HepG2 (cell line): ENCODE measurements around the gene EPHB4. TPM values are rescaled to one million over a fixed set of nuclear protein-coding genes. Genes with fewer than 3 reads are reported as not detected.

ENCODE experiments used
- ATAC-seq: fragments of 200-7000 bp; cut with Tn5 transposase; 3 replicates; pipeline ENCODE4 v1.9.1; 2020; ENCODE audit warnings: mild to moderate bottlenecking, moderate library complexity
- BruUV-seq: library from RNA; stranded (reverse); fragments of 400-500 nt; replicated peaks from 2 replicates; lab custom pipeline; 2021; lab: Mats Ljungman, UMichigan
- CTCF ChIA-PET: fragments of 300-600 bp; formaldehyde crosslinking; extraction: SDS; loops from one replicate; lab custom pipeline; 2021; ENCODE audit warnings: low total read pairs, inconsistent platforms, low intra/inter-chr PET ratio; lab: Yijun Ruan, JAX
- POLR2A ChIA-PET: fragments of 350-600 bp; sonication (Branson Sonifier 250); formaldehyde crosslinking; loops from one replicate; lab custom pipeline; 2020; ENCODE audit warnings: antibody characterized with exemption, inconsistent platforms; lab: Yijun Ruan, JAX
- DNase-seq: peaks from one replicate; pipeline ENCODE4 v3.0.0-alpha.2; 2015; ENCODE audit warnings: low spot score
- FAIRE-seq: peaks from 3 replicates; lab custom pipeline; 2011; peaks lifted over from hg19 to GRCh38; lab: Jason Lieb, UNC
- H2AFZ ChIP-seq: one replicate; pipeline ENCODE4 v1.6.1; 2011; ENCODE audit warnings: low read length, inconsistent platforms
- H3K27ac ChIP-seq: fragments of 300-600 bp; 3 replicates; pipeline ENCODE4 v1.8.0; 2011; ENCODE audit warnings: mixed run types, mild to moderate bottlenecking, mixed read lengths, low read length, inconsistent platforms; ENCODE audit not compliant: insufficient read depth; ENCODE audit errors: extremely low read length
- H3K27me3 ChIP-seq, 2 experiments: fragments of 200-600 bp in 1 of 2; 2 replicates in 1 of 2; 3 replicates in 1 of 2; pipeline versions ENCODE4 v1.6.0 to v1.8.0; 2011; ENCODE audit warnings: low read length in 2 of 2, mild to moderate bottlenecking in 2 of 2, moderate library complexity in 2 of 2, inconsistent platforms in 1 of 2; ENCODE audit not compliant: insufficient read depth in 2 of 2, control insufficient read depth in 1 of 2
- H3K36me3 ChIP-seq, 2 experiments: fragments of 200-600 bp in 1 of 2; replicated peaks in 1 of 2; 2 replicates in 1 of 2; 3 replicates in 1 of 2; pipeline versions ENCODE4 v1.5.1 to v1.8.0; 2011; ENCODE audit warnings: low read length in 2 of 2, inconsistent platforms in 1 of 2; ENCODE audit not compliant: insufficient read depth in 2 of 2, control insufficient read depth in 1 of 2
- H3K4me1 ChIP-seq: 2 replicates; pipeline ENCODE4 v1.5.1; 2012; ENCODE audit warnings: low read length, inconsistent platforms; ENCODE audit not compliant: insufficient read depth
- H3K4me2 ChIP-seq: 2 replicates; pipeline ENCODE4 v1.6.0; 2011; ENCODE audit warnings: low read depth, low read length, inconsistent platforms
- H3K4me3 ChIP-seq, 3 experiments: fragments of 200-600 bp in 1 of 3; sonication (generic), shearing (Covaris generic) in 1 of 3; replicated peaks in 1 of 3; 2 replicates each; pipeline ENCODE4 v1.5.1; 2011 to 2016; ENCODE audit warnings: low read length in 3 of 3, inconsistent platforms in 2 of 3, low read depth in 2 of 3, mild to moderate bottlenecking in 2 of 3, control low read depth in 1 of 3, mixed read lengths in 1 of 3; ENCODE audit not compliant: insufficient read depth in 1 of 3
- H3K79me2 ChIP-seq: one replicate; pipeline ENCODE4 v1.6.1; 2011; ENCODE audit warnings: low read length, inconsistent platforms; ENCODE audit not compliant: insufficient read depth
- H3K9ac ChIP-seq: 2 replicates; pipeline ENCODE4 v1.6.0; 2011; ENCODE audit warnings: mild to moderate bottlenecking, low read depth, low read length, inconsistent platforms; ENCODE audit not compliant: insufficient read depth
- H3K9me3 ChIP-seq: 2 replicates; pipeline ENCODE4 v1.5.1; 2012; ENCODE audit warnings: mild to moderate bottlenecking, low read length
- H4K20me1 ChIP-seq: 2 replicates; pipeline ENCODE4 v1.6.0; 2011; ENCODE audit warnings: inconsistent platforms, mild to moderate bottlenecking, low read length, moderate library complexity; ENCODE audit not compliant: insufficient read depth
- ARID4A ChIP-seq: sonication (generic); formaldehyde crosslinking; IDR thresholded peaks from 2 replicates; pipeline ENCODE4 v1.5.0; 2020; ENCODE audit warnings: mild to moderate bottlenecking, missing genetic modification reagents, borderline replicate concordance
- BATF2 ChIP-seq: sonication (generic); formaldehyde crosslinking; IDR thresholded peaks from 2 replicates; pipeline ENCODE4 v1.8.0; 2022; ENCODE audit warnings: mild to moderate bottlenecking, missing genetic modification reagents, moderate library complexity
- CAMTA2 ChIP-seq: sonication (generic); formaldehyde crosslinking; IDR thresholded peaks from 2 replicates; pipeline ENCODE4 v1.4.0; 2020; ENCODE audit warnings: mild to moderate bottlenecking, missing genetic modification reagents, borderline replicate concordance
- PHB2 ChIP-seq: fragments of 450-650 bp; IDR thresholded peaks from 2 replicates; pipeline ENCODE4 v1.6.1; 2018; ENCODE audit not compliant: partially characterized antibody
- SOX6 ChIP-seq, 2 experiments: fragments of 450-650 bp in 1 of 2; sonication (generic) in 1 of 2; formaldehyde crosslinking in 1 of 2; IDR thresholded peaks; 2 replicates each; pipeline versions ENCODE4 v1.4.0 to v1.6.1; 2017 to 2020; ENCODE audit warnings: antibody characterized with exemption in 1 of 2, mild to moderate bottlenecking in 1 of 2, missing genetic modification reagents in 1 of 2
- STAT5B ChIP-seq: sonication (generic); formaldehyde crosslinking; IDR thresholded peaks from 2 replicates; pipeline ENCODE4 v1.4.0; 2020; ENCODE audit warnings: missing genetic modification reagents
- XRCC5 ChIP-seq: fragments of 200-400 bp; formaldehyde crosslinking; optimal IDR thresholded peaks from 2 replicates; pipeline ENCODE3; 2017; ENCODE audit warnings: mild to moderate bottlenecking, low read length
- ZKSCAN1 ChIP-seq: fragments of 150-350 bp; IDR thresholded peaks from 2 replicates; pipeline ENCODE4 v1.6.1; 2014; ENCODE audit warnings: low read length
- ZMAT3 ChIP-seq: sonication (generic); formaldehyde crosslinking; conservative IDR thresholded peaks from 2 replicates; pipeline ENCODE4 v1.7.0; 2021; ENCODE audit warnings: missing genetic modification reagents
- ZMAT5 ChIP-seq: sonication (generic); formaldehyde crosslinking; IDR thresholded peaks from 2 replicates; pipeline ENCODE4 v1.5.0; 2020; ENCODE audit warnings: mild to moderate bottlenecking, low read depth, missing genetic modification reagents, borderline replicate concordance
- ZNF12 ChIP-seq: sonication (generic); formaldehyde crosslinking; IDR thresholded peaks from 2 replicates; pipeline ENCODE4 v1.5.0; 2020; ENCODE audit warnings: missing genetic modification reagents
- ZNF264 ChIP-seq: sonication (generic); formaldehyde crosslinking; IDR thresholded peaks from 2 replicates; pipeline ENCODE4 v1.4.0; 2020; ENCODE audit warnings: missing genetic modification reagents
- ZNF362 ChIP-seq: sonication (generic); formaldehyde crosslinking; IDR thresholded peaks from 2 replicates; pipeline ENCODE4 v1.4.0; 2020; ENCODE audit warnings: missing genetic modification reagents, mild to moderate bottlenecking, borderline replicate concordance
- ZNF503 ChIP-seq: sonication (generic); formaldehyde crosslinking; IDR thresholded peaks from 2 replicates; pipeline ENCODE4 v1.4.0; 2020; ENCODE audit warnings: missing genetic modification reagents
- ZNF747 ChIP-seq: sonication (generic); formaldehyde crosslinking; IDR thresholded peaks from 2 replicates; pipeline ENCODE4 v1.8.1; 2023; ENCODE audit warnings: missing genetic modification reagents, mild to moderate bottlenecking, borderline replicate concordance
- WGBS: methylation state at CpG from one replicate; pipeline ENCODE4 v1.1.6; 2017; ENCODE audit warnings: low lambda C conversion rate; 5-methylcytosine and 5-hydroxymethylcytosine counted together
- in situ Hi-C: cut with HindIII; loops from 2 replicates; pipeline ENCODE4 v1.10.0; 2017; ENCODE audit warnings: low pct_unique_long_range_greater_than_20kb; ENCODE audit not compliant: extremely low pct_ligation_motif_present
- intact Hi-C: fragments of 100-400 bp; cut with micrococcal nuclease; formaldehyde crosslinking; loops from one replicate; pipeline ENCODE4 v1.10.0; 2022; ENCODE audit not compliant: unreplicated experiment
- polyA plus RNA-seq, 8 experiments: library from polyadenylated mRNA; depleted of rRNA in 3 of 8; stranded (reverse) in 7 of 8; unstranded in 1 of 8; fragments of >200 nt; fragmentation: Illumina TruSeq in 4 of 8; extraction: Trizol in 4 of 8; gene quantifications; 2 replicates each; pipeline versions ENCODE4 v1.2.1 to v1.2.3, GENCODE V29; 2011 to 2016; ENCODE audit warnings: low read depth in 4 of 8, missing spikeins in 1 of 8, mixed read lengths in 1 of 8; ENCODE audit not compliant: insufficient read depth in 1 of 8
- total RNA-seq, 5 experiments: library from RNA; depleted of rRNA; stranded (reverse); fragments of >200 nt; fragmentation: Illumina TruSeq; extraction: Trizol; gene quantifications; 2 replicates each; pipeline ENCODE4 v1.2.3, GENCODE V29; 2016; ENCODE audit warnings: low read depth in 1 of 5

Gene EPHB4
- total and polyA plus RNA-seq, 2 of the 13 experiments (the other 11 are each of a cell fraction or from before 2014, with no cell fraction given) = 61.4 to 69.6 TPM

- in situ Hi-C loops (no loop called here), intact Hi-C loops (no loop called here)
- no peaks in the 10 kb centered on the region for H3K27me3 ChIP-seq
- ChIA-PET CTCF (no interaction called here), POLR2A (no interaction called here)
- peak overlapping the region; percentile 44 for H3K4me2 ChIP-seq
- H3K79me2 ChIP-seq = no peaks in the 10 kb centered on the region
- no peaks in the 10 kb centered on the region for H3K36me3 ChIP-seq
- no peaks in the 10 kb centered on the region for H3K9me3 ChIP-seq
- 22% methylated on average over 8 of the region's 8 CpGs for WGBS
- no peak overlapping the region for H3K27ac ChIP-seq
- H3K9ac ChIP-seq = 0 out of 2 replicates have a peak overlapping the region, but pooled peaks have one; percentile 5
- DNase-seq = peak; percentile 28
- peaks cover 27% of the 10 kb centered on the region for H3K4me1 ChIP-seq
- H3K4me3 ChIP-seq = no peak overlapping the region; a peak in 2 of 6 replicates
- no peak for FAIRE-seq
- H4K20me1 ChIP-seq = no peaks in the 10 kb centered on the region
- H2AFZ ChIP-seq = no peak overlapping the region
- no peak for ATAC-seq
- BruUV-seq = no TSS peak
- TF ChIP-seq STAT5B (CRISPR knock-in tag) (no peak), SOX6 (IDR thresholded peaks at IDR 0.05) (no peak), SOX6 (CRISPR knock-in tag; IDR thresholded peaks at IDR 0.05) (0 out of 2 replicates have a peak, but pooled peaks have one; percentile 10), PHB2 (no peak), ARID4A (CRISPR knock-in tag) (no peak), CAMTA2 (no peak), ZNF747 (no peak), ZNF362 (CRISPR knock-in tag) (0 out of 2 replicates have a peak, but pooled peaks have one; percentile 46), ZKSCAN1 (no peak), ZNF503 (CRISPR knock-in tag) (no peak), ZNF264 (CRISPR knock-in tag) (no peak), XRCC5 (no peak), ZMAT3 (CRISPR knock-in tag) (no peak), ZMAT5 (no peak), BATF2 (CRISPR knock-in tag) (no peak), ZNF12 (CRISPR knock-in tag) (no peak)
Measured at GRCh38 chr7:100840470-100841100, 13.3 kb upstream of the EPHB4 start.
